Adipocyte (in vitro differentiated cells): ENCODE data around the gene FBLN1.
A peak's percentile ranks its signal among the peaks of the same experiment; 100 is the strongest.
"Not testable (repeated sequence)": the region's sequence is repeated elsewhere in the genome, so short reads cannot be mapped to it uniquely, and the experiment has no call there.

Experiments used
- DNase-seq: peaks from one replicate; pipeline ENCODE4 v3.0.0-alpha.2; 2015; ENCODE audit warnings: low read depth
- H3K27me3 ChIP-seq: replicated peaks from 2 replicates; pipeline ENCODE4 v1.7.0; 2013; ENCODE audit warnings: mild to moderate bottlenecking, low read length, moderate library complexity; ENCODE audit not compliant: control insufficient read depth, insufficient read depth
- H3K36me3 ChIP-seq: 2 replicates; pipeline ENCODE4 v1.7.0; 2013; ENCODE audit warnings: low read length, mild to moderate bottlenecking, moderate library complexity; ENCODE audit not compliant: control insufficient read depth, insufficient read depth, severe bottlenecking
- H3K4me1 ChIP-seq: 2 replicates; pipeline ENCODE4 v1.7.0; 2013; ENCODE audit warnings: mild to moderate bottlenecking, low read length, moderate library complexity; ENCODE audit not compliant: control insufficient read depth, insufficient read depth
- H3K4me3 ChIP-seq: 2 replicates; pipeline ENCODE4 v1.7.0; 2013; ENCODE audit warnings: mild to moderate bottlenecking, low read length, moderate library complexity
- H3K9ac ChIP-seq: 2 replicates; pipeline ENCODE4 v1.7.0; 2013; ENCODE audit warnings: mild to moderate bottlenecking, low read length, moderate library complexity
- H3K9me3 ChIP-seq: 2 replicates; pipeline ENCODE4 v1.7.0; 2013; ENCODE audit warnings: mild to moderate bottlenecking, low read length, moderate library complexity; ENCODE audit not compliant: control insufficient read depth

Gene FBLN1

DNA sequence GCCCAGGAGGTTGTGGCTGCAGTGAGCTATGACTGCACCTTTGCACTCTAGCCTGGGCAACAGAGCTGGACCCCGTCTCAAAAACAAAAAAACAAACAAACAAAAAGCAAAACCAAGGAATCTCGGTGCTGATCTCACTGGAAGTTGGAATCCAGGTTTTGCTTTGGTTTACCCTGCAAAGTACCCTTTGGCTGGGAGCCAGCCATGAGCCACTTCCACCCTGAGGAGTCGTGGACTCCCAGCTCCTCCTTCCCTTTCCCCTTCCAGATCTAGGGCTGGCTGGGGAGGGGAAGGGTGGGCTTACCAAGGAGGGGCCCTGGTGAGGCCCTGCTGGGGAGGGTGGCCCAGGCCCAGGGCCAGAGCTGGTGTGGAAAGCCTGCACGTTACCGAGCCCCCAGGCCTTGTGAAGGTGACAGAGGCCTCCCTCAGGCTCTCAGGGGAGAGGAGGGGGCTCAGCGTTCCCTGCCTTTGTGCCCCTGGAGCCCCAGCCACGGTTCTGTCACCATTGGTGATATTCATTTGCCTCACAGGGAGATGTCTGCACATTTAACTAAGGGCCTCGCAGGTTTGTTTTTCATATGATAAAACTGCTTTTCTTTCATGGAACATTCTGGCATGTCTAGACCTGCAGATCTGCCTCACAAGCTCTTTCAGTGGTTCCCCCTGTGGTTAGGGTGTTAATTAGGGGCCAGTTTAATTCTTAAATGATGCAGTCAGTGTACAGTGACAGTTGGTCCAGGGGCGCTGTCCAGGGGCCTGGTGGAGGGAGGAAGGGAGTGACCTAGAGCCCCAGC lies 29.0 kb downstream of the FBLN1 start:
- Histone ChIP-seq H3K9me3 (no peaks in the 10 kb centered on the region), H3K4me3 (no peak overlapping the region), H3K4me1 (peaks cover 18% of the 10 kb centered on the region), H3K27me3 (no peaks in the 10 kb centered on the region), H3K36me3 (peaks cover 26% of the 10 kb centered on the region), H3K9ac (no peak overlapping the region)
- DNase-seq, result no peak

DNA sequence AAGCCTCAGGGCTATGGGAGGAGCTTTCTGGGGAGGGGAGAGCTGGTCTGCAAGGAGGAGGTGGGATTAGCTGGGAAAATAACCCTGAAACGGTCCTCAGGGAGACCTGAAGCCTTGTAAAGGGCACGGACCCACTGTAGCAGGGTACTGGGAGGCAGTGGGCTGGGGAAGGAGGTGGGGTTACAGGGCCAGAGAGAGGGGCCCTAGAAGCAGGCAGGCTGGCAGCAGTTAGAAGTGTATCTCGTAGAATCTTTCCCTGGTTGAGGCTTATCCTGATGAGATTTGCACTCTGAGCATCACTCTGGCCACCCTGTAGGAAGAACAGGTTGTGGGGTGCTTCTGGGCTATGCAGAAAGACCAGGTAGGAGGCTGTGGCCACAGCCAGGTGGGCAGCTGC lies 29.6 kb downstream of the FBLN1 start:
- H3K9ac ChIP-seq, result no peak overlapping the region
- H3K9me3 ChIP-seq, result no peaks in the 10 kb centered on the region
- peaks cover 23% of the 10 kb centered on the region for H3K4me1 ChIP-seq
- peaks cover 29% of the 10 kb centered on the region for H3K36me3 ChIP-seq
- no peak for DNase-seq
- no peak overlapping the region for H3K4me3 ChIP-seq
- no peaks in the 10 kb centered on the region for H3K27me3 ChIP-seq

DNA sequence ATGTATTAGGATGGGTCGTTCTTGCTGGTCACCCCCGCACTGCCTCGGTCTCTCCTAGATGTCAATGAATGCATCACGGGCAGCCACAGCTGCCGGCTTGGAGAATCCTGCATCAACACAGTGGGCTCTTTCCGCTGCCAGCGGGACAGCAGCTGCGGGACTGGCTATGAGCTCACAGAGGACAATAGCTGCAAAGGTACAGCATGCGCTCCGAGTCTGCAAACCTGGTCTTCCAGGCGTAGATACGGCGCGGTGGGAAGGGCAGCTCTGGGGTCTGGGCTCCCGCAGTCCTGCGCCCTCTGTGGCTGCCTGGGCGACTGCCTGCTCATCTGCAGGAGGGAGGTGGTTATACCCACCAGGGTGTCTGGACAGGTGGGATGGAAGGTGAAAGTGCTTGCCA lies 31.0 kb downstream of the FBLN1 start:
- Histone ChIP-seq H3K4me1 (peaks cover 36% of the 10 kb centered on the region), H3K4me3 (no peak overlapping the region), H3K36me3 (peaks cover 29% of the 10 kb centered on the region), H3K9me3 (no peaks in the 10 kb centered on the region), H3K9ac (no peak overlapping the region), H3K27me3 (no peaks in the 10 kb centered on the region)
- DNase-seq, result no peak

DNA sequence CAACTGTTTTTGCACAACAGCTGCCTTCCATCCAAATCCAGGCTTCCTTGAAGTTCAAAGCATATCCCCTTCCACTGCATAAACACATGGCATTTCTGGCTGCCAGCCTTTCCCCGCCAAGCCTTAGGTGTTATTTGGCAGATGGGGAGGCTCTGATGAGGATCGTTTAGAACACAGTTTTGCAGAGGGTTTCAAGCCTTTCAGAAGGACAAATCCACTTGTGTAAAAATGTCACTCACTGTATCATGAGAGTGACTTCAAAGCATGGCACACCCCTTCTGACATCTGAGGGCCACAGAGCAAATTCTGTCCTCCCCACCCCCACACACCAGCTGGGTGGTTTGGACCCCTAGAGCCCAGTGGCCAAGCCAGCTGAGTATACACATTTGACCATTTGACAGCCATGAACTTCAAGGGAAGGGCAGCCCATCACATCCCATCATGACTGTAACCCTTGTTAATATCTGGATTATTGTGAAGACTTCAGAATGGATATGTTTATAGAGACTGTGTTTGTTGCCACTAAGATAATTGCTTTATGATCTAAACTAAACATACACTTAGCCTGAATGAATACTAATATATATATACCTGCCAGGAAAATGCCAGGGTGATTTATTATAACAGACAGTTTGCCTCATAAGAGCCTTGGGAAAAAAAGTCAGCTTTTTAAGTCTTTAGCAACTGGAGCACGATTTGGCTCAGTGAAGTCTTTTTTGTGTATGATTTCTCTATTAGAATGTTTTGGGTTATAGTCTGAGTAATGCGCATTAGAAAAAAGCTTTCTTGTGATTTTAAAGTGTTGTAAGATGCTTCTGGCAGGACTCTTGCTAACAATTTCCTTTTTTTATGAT lies 31.9 kb downstream of the FBLN1 start:
- DNase-seq, result no peak
- no peaks in the 10 kb centered on the region for H3K9me3 ChIP-seq
- H3K9ac ChIP-seq, result no peak overlapping the region
- H3K4me3 ChIP-seq, result no peak overlapping the region
- H3K27me3 ChIP-seq, result no peaks in the 10 kb centered on the region
- H3K36me3 ChIP-seq, result peaks cover 27% of the 10 kb centered on the region
- peaks cover 37% of the 10 kb centered on the region for H3K4me1 ChIP-seq

DNA sequence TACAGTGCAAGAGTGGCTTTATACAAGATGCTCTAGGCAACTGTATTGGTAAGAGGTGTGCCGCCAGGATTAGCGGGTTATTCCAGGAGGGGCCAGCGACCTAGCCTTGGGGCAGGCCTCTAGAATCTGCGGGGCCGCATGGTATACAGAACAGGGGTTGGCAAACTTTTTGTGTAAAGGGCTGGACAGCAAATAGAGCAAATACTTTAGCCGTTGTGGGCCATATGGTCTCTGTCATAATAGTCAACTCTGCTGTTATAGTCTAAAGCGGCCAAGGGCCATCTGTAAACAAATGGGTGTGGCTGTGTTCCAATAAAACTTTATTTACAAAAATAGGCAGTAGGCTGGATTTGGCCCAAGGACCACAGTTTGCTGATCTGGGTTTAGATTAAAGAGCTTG lies 32.6 kb downstream of the FBLN1 start:
- H3K9me3 ChIP-seq, result no peaks in the 10 kb centered on the region
- peaks cover 33% of the 10 kb centered on the region for H3K4me1 ChIP-seq
- no peak overlapping the region for H3K4me3 ChIP-seq
- no peaks in the 10 kb centered on the region for H3K27me3 ChIP-seq
- no peak overlapping the region for H3K9ac ChIP-seq
- no peak for DNase-seq
- H3K36me3 ChIP-seq, result peaks cover 32% of the 10 kb centered on the region

DNA sequence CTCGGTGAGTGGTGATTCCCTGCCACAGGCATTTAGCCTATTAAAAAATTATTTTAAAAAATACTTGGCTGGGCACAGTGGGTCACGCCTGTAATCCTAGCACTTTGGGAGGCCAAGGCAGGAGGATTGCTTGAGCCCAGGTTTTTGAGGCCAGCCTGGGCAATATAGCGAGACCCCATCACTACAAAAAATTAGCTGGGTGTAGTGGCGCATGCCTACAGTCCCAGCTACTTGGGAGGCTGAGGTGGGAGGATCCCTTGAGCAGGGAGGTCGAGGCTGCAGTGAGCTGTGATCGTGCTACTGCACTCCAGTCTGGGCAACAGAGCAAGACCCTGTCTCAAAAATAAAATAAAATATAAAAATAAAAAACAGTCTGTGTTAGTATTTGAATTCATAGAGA lies 33.2 kb downstream of the FBLN1 start:
- H3K27me3 ChIP-seq, DNase-seq, H3K9ac ChIP-seq, H3K9me3 ChIP-seq, H3K4me3 ChIP-seq: not testable (repeated sequence)
- H3K36me3 ChIP-seq, result peaks cover 33% of the 10 kb centered on the region
- peaks cover 31% of the 10 kb centered on the region for H3K4me1 ChIP-seq

DNA sequence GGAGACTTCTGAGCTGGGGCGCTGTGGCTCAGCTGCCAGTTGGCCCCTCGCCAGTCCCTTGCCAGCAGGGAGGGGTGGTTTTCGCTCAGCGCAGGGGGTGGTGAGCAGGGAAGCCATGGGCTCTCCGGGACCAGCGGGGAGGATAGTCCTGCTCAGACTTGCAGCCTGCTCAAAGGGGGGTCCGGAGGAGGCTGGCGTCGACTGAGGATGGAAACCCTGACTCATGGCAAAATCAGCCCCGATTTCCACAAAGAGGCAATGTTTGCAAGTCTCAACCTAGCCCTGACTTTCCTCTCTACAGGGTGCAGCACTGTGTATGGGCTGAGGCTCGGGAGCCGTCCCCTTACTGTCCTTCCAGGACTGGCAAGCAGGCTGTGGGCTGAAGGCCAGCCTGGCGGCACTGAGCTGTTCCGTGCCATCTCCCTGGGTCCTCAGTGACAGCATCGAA lies 35.1 kb downstream of the FBLN1 start:
- Histone ChIP-seq H3K4me3 (no peak overlapping the region), H3K27me3 (no peaks in the 10 kb centered on the region), H3K4me1 (peaks cover 31% of the 10 kb centered on the region), H3K9me3 (no peaks in the 10 kb centered on the region), H3K36me3 (peaks cover 48% of the 10 kb centered on the region), H3K9ac (peak overlapping the region; percentile 62)
- peak; percentile 71 for DNase-seq

DNA sequence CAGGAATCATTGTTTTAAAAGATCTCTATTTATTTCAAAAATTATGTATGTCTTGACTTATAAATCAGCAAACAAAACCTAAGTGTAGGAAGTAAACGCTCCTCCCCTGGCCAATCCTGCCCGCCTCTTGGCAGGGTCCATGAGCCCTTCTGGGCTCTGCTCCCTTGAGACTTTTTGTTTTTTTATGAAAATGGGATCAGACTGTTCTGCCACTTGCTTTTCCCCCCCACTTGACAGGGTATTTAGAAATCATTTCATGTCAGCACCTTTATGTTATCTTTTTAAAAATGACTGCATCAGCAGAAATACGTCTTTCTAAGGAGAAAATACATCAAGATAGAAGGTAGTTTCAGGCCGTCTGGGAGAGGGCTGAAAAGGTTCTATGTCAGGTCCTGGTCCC lies 35.6 kb downstream of the FBLN1 start:
- Histone ChIP-seq H3K36me3 (peaks cover 45% of the 10 kb centered on the region), H3K9ac (peak overlapping the region; percentile 62), H3K4me1 (peaks cover 31% of the 10 kb centered on the region)

DNA sequence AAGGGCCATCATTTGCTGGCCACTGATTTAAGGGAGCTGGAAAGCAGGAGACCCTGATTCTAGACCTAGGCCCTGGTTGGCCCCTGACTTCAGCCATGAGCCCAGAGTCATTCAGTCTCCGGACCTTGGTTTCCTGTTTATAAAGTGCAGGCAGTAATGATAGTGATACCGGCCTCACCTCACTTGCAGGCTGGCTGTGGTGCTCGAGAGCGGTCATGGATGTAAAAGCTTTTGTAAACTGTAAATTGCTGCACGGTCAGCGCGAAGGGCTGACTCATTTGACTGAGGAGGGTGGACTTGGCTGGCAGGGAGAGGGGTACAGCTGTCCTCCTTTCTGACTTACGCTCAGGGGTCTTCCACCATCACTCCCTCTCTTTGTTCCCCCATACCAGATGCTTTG lies 37.4 kb downstream of the FBLN1 start:
- H3K27me3 ChIP-seq, result no peaks in the 10 kb centered on the region
- no peak overlapping the region for H3K9ac ChIP-seq
- H3K36me3 ChIP-seq, result peaks cover 36% of the 10 kb centered on the region
- no peak for DNase-seq
- H3K4me3 ChIP-seq, result no peak overlapping the region
- H3K9me3 ChIP-seq, result no peaks in the 10 kb centered on the region
- peaks cover 29% of the 10 kb centered on the region for H3K4me1 ChIP-seq

More for the DNA sequence above, 35.6 kb downstream of the FBLN1 start:
- DNase-seq, result no peak
- Histone ChIP-seq H3K4me3 (no peak overlapping the region), H3K9me3 (no peaks in the 10 kb centered on the region), H3K27me3 (no peaks in the 10 kb centered on the region)

DNA sequence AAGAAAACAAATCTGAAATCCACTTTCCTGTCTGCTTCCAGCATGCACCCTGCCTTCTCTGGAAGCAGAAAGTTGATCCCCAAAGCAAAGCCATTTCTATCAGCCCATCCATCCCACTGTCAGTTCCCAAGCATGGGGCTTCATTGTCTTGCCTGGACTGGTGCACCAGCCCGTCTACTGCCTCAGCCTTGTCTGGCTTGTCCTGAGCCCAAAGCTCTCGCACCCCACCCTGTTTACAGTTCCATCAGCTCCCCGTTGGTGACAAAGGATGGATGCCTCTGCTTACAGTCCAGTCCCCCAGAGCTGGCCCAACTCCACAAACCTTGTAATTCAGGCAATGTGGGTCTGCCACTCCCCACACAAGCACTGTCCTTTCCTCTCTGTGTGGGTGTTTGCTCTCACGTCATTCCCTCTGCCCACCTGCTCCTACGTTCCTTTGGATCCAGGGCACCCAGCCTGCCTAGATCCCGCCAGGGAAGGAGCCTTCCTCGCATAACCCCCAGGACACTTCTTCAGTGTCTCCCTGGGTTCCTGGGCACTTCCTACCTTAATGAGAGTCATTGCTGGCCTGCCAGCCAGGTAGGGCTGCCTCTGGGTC lies 38.8 kb downstream of the FBLN1 start:
- peaks cover 25% of the 10 kb centered on the region for H3K4me1 ChIP-seq
- DNase-seq, result no peak
- no peak overlapping the region for H3K4me3 ChIP-seq
- H3K27me3 ChIP-seq, result no peaks in the 10 kb centered on the region
- peaks cover 37% of the 10 kb centered on the region for H3K36me3 ChIP-seq
- no peaks in the 10 kb centered on the region for H3K9me3 ChIP-seq
- no peak overlapping the region for H3K9ac ChIP-seq

DNA sequence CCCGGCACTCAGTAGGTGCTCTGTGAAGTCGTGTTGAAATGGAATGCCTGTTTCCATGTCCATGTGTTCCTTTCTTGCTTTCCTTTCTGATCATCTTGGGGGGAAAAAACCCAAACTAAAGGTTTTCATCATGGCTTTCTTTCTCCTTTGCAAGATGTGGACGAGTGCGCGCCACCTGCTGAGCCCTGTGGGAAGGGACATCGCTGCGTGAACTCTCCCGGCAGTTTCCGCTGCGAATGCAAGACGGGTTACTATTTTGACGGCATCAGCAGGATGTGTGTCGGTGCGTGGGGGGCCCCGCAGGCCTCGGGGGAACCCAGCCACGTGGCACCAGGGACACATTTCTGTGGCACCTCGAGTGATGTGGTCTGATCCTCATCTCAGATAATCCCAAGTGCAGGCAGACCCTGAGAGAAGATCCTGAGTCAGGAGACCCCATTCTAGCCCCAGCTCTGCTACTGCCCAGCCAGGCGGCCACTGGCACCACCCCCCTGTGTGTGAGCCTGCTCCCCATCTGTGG lies 39.4 kb downstream of the FBLN1 start:
- Histone ChIP-seq H3K9me3 (no peaks in the 10 kb centered on the region), H3K27me3 (no peaks in the 10 kb centered on the region), H3K4me1 (peaks cover 22% of the 10 kb centered on the region), H3K9ac (no peak overlapping the region), H3K36me3 (peaks cover 34% of the 10 kb centered on the region), H3K4me3 (no peak overlapping the region)
- no peak for DNase-seq
